Measurements from ENCODE around the gene ADGRB3. TPM values are rescaled to one million over a fixed set of nuclear protein-coding genes. Genes with fewer than 3 reads are reported as not detected.

The ADGRB3 gene
- polyA plus RNA-seq, 3 donors = 0.04 to 0.23 (median 0.05) TPM

GRCh38 chr6:69349771-69350170, 714.7 kb downstream of the ADGRB3 start:
- Mint-ChIP-seq H3K27ac (no peak overlapping the region), H3K4me1 (no peaks in the 10 kb centered on the region), H3K27me3 (ENCODE audit: low read depth in 3 of 3) (peaks cover 0 to 2% (median 0%) of the 10 kb centered on the region in 3 donors), H3K36me3 (no peaks in the 10 kb centered on the region), H3K9me3 (peaks cover 0 to 10% (median 4%) of the 10 kb centered on the region in 7 donors), H3K4me3 (no peak overlapping the region)
- Histone ChIP-seq H3K4me3 (replicated peaks in 1 of 3; ENCODE audit: low read depth in 2 of 3, low read length in 3 of 3) (no peak overlapping the region), H3K27me3 (ENCODE audit: control insufficient read depth in 2 of 2, insufficient read depth in 2 of 2, low read length in 2 of 2) (no peaks in the 10 kb centered on the region), H4K20me1 (ENCODE audit: insufficient read depth, low read length) (no peaks in the 10 kb centered on the region), H3K36me3 (replicated peaks in 1 of 2; ENCODE audit: control insufficient read depth in 1 of 2, insufficient read depth in 2 of 2, low read length in 2 of 2) (no peaks in the 10 kb centered on the region), H3K4me1 (ENCODE audit: control insufficient read depth in 1 of 2, insufficient read depth in 2 of 2, low read length in 2 of 2) (no peaks in the 10 kb centered on the region), H3K79me2 (ENCODE audit: insufficient read depth, low read length) (no peaks in the 10 kb centered on the region), H3K9ac (ENCODE audit: insufficient read depth, low read length, poor library complexity, severe bottlenecking) (no peak overlapping the region), H3K27ac (ENCODE audit: low read depth in 1 of 2, low read length in 2 of 2) (no peak overlapping the region), H3K9me3 (replicated peaks in 1 of 2; ENCODE audit: control insufficient read depth in 1 of 2, insufficient read depth in 1 of 2, low read length in 2 of 2) (no peaks in the 10 kb centered on the region), H3K4me2 (replicated peaks; ENCODE audit: extremely low read depth, low read length, poor library complexity, severe bottlenecking) (no peak overlapping the region), H2AFZ (ENCODE audit: insufficient read depth, low read depth, low read length, poor library complexity, severe bottlenecking) (no peak overlapping the region)
- DNase-seq = no peak
- WGBS (ENCODE audit: insufficient coverage) = 79% methylated on average over 6 of the region's 7 CpGs
- no peak for TF ChIP-seq CTCF (IDR thresholded peaks at IDR 0.05)
- intact Hi-C loops (cut with micrococcal nuclease) = no loop called here

GRCh38 chr6:69362209-69362608, 727.1 kb downstream of the ADGRB3 start:
- H3K27ac Mint-ChIP-seq = no peak overlapping the region
- Histone ChIP-seq H4K20me1 (ENCODE audit: insufficient read depth, low read length) (no peaks in the 10 kb centered on the region), H3K9me3 (replicated peaks in 1 of 2; ENCODE audit: control insufficient read depth in 1 of 2, insufficient read depth in 1 of 2, low read length in 2 of 2) (no peaks in the 10 kb centered on the region), H3K4me2 (replicated peaks; ENCODE audit: extremely low read depth, low read length, poor library complexity, severe bottlenecking) (no peak overlapping the region), H3K9ac (ENCODE audit: insufficient read depth, low read length, poor library complexity, severe bottlenecking) (no peak overlapping the region), H3K36me3 (replicated peaks in 1 of 2; ENCODE audit: control insufficient read depth in 1 of 2, insufficient read depth in 2 of 2, low read length in 2 of 2) (no peaks in the 10 kb centered on the region), H3K4me3 (replicated peaks in 1 of 3; ENCODE audit: low read depth in 2 of 3, low read length in 3 of 3) (no peak overlapping the region), H3K4me1 (ENCODE audit: control insufficient read depth in 1 of 2, insufficient read depth in 2 of 2, low read length in 2 of 2) (no peaks in the 10 kb centered on the region), H2AFZ (ENCODE audit: insufficient read depth, low read depth, low read length, poor library complexity, severe bottlenecking) (no peak overlapping the region), H3K27ac (ENCODE audit: low read depth in 1 of 2, low read length in 2 of 2) (no peak overlapping the region), H3K27me3 (ENCODE audit: control insufficient read depth in 2 of 2, insufficient read depth in 2 of 2, low read length in 2 of 2) (no peaks in the 10 kb centered on the region), H3K79me2 (ENCODE audit: insufficient read depth, low read length) (no peaks in the 10 kb centered on the region)
- peaks cover 0 to 2% (median 0%) of the 10 kb centered on the region in 7 donors for H3K9me3 Mint-ChIP-seq
- DNase-seq = no peak
- no peak overlapping the region for H3K4me3 Mint-ChIP-seq
- no CpG with 5 or more reads among the region's 3 CpGs for WGBS (ENCODE audit: insufficient coverage)
- H3K27me3 Mint-ChIP-seq (ENCODE audit: low read depth in 3 of 3) = peaks cover 0 to 1% (median 0%) of the 10 kb centered on the region in 3 donors
- H3K4me1 Mint-ChIP-seq = no peaks in the 10 kb centered on the region
- TF ChIP-seq CTCF (IDR thresholded peaks at IDR 0.05) = no peak
- H3K36me3 Mint-ChIP-seq = no peaks in the 10 kb centered on the region
- intact Hi-C loops (cut with micrococcal nuclease) = no loop called here
